Bronchial epithelial cell (primary cell): ENCODE results near the gene RUNX3. TPM values are rescaled to one million over a fixed set of nuclear protein-coding genes. Genes with fewer than 3 reads are reported as not detected.

Experiments
- DNase-seq: peaks from one replicate; pipeline ENCODE4 v3.0.0-alpha.2; 2010; ENCODE audit warnings: low read depth
- FAIRE-seq: peaks from 2 replicates; lab custom pipeline; 2011; peaks lifted over from hg19 to GRCh38; lab: Jason Lieb, UNC
- H3K27me3 ChIP-seq: 2 replicates; pipeline ENCODE4 v1.5.1; 2011; ENCODE audit warnings: low read length; ENCODE audit not compliant: control insufficient read depth, insufficient read depth
- H3K36me3 ChIP-seq: 2 replicates; pipeline ENCODE4 v1.5.1; 2011; ENCODE audit warnings: low read length; ENCODE audit not compliant: control insufficient read depth, insufficient read depth
- H3K4me3 ChIP-seq: 2 replicates; pipeline ENCODE4 v1.5.1; 2011; ENCODE audit warnings: mild to moderate bottlenecking, low read depth, low read length, control low read depth
- total RNA-seq: library from RNA; depleted of rRNA; stranded (reverse); fragments of >200 nt; gene quantifications from 2 replicates; pipeline ENCODE4 v1.2.1, GENCODE V29; 2014
- TF ChIP-seq, protein P1 (sequence below): IDR thresholded peaks from 2 replicates; pipeline ENCODE4 v1.5.1; 2011; ENCODE audit warnings: mild to moderate bottlenecking, moderate library complexity, low read length, control low read depth, inconsistent platforms; ENCODE audit not compliant: insufficient read depth, severe bottlenecking

Gene RUNX3
- total RNA-seq, 1 donor from 2014 or later = 0.26 TPM

DNA sequence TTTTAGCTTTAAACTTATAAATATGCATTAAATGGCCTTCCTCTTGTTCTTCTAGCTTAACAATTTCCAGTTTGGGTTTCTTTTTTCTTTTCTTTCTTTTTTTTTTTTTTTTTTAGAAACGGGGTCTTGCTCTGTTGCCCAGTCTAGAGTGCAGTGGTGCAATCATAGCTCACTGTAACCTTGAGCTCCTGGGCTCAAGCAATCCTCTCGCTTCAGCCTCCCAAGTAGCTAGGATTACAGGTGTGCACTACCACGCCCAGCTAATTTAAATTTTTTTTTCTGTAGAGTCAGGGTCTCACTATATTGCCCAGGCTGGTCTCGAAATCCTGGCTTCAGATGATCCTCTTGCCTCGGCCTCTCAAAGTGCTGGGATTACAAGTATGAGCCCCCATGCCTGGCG is 37.9 kb upstream of the RUNX3 start:
- no peak overlapping the region for H3K4me3 ChIP-seq
- peaks cover 2% of the 10 kb centered on the region for H3K27me3 ChIP-seq
- FAIRE-seq (no peak), DNase-seq (no peak)
- TF ChIP-seq, protein P1, sequence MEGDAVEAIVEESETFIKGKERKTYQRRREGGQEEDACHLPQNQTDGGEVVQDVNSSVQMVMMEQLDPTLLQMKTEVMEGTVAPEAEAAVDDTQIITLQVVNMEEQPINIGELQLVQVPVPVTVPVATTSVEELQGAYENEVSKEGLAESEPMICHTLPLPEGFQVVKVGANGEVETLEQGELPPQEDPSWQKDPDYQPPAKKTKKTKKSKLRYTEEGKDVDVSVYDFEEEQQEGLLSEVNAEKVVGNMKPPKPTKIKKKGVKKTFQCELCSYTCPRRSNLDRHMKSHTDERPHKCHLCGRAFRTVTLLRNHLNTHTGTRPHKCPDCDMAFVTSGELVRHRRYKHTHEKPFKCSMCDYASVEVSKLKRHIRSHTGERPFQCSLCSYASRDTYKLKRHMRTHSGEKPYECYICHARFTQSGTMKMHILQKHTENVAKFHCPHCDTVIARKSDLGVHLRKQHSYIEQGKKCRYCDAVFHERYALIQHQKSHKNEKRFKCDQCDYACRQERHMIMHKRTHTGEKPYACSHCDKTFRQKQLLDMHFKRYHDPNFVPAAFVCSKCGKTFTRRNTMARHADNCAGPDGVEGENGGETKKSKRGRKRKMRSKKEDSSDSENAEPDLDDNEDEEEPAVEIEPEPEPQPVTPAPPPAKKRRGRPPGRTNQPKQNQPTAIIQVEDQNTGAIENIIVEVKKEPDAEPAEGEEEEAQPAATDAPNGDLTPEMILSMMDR = no peak
- no peaks in the 10 kb centered on the region for H3K36me3 ChIP-seq

DNA sequence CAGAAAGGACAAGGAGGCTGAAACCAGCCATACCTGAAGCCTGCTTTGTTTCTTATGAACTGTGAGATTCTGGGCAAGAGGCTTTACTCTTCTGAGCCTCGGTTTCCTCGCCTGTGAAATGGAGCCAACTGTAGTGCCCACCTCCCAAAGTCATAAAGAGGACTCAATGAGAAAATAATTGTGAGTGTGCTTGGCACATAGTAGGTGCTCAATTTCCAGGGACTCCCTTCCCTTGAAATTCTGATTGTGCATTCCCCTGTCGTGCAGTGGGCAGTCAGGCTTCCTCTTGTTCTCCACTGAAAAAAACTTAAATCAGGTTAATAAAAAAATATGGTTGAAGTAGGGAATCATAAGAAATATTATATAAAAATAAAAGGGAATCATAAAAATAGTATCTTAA is 37.5 kb upstream of the RUNX3 start:
- H3K4me3 ChIP-seq = no peak overlapping the region
- peaks cover 2% of the 10 kb centered on the region for H3K27me3 ChIP-seq
- FAIRE-seq (no peak), DNase-seq (no peak)
- TF ChIP-seq, protein P1 = no peak
- H3K36me3 ChIP-seq = no peaks in the 10 kb centered on the region

DNA sequence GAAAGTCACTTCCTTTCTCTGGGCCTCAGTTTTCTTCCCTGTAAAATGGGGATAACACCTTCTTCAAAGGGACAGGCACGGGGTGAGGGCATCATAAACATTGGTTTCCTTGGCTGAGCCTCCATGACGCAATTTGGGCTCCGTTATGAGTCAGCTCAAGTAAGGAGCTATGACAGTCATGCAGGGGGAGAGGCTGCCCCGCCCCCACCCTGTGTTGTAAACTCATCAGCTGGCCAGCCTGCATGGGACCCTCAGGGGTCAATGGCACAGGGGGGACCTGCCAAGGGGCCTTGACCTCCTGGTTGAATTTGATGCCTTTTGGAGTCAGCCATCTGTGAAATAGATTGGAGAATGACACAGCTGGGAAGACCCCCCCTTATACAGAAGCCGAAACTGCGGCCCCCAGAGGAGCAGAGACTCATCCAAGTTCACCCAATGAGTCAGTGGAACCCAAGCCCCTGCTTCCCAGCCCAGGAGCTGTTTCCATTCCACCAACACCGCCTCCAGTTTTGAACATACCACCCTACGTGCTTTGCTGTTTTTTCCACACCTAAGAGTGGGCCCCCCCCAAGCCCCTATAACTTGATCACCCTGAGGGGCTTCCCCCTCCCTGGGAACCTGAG is 36.8 kb upstream of the RUNX3 start:
- TF ChIP-seq, protein P1 = no peak
- Histone ChIP-seq H3K36me3 (no peaks in the 10 kb centered on the region), H3K27me3 (peaks cover 2% of the 10 kb centered on the region), H3K4me3 (no peak overlapping the region)
- DNase-seq = peak; percentile 60
- no peak for FAIRE-seq

DNA sequence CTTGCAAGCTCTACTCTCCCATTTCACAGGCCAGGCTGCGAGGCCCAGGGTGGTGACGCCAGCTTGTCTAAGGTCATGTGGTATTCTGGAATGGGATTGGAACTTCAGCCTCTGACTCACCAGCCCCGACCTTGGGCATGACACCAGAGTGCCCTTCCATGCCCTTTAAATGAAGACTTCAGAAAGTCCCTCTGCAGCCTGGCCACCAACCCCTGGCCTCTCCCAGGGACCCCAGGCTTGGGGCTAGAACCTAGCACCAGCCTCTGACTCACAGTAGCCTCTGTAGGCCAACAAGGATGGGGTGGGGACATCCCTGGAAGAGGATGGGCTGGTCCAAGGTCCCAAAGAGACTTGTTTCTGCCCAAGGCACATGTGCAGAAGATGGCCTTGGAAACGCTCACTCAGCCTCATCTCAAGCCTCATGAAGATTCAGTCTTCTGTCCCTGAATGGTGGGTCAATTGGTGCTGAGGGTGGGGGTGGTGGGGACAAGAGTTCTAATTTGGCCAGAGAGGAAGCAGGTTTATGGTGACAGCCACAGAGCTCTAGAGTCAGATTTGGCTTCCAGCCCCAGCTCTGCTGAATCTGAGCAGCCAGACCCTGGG is 36.1 kb upstream of the RUNX3 start:
- FAIRE-seq (peak; percentile 70), DNase-seq (no peak)
- peaks cover 4% of the 10 kb centered on the region for H3K27me3 ChIP-seq
- TF ChIP-seq, protein P1 = no peak
- H3K36me3 ChIP-seq = no peaks in the 10 kb centered on the region
- no peak overlapping the region for H3K4me3 ChIP-seq

DNA sequence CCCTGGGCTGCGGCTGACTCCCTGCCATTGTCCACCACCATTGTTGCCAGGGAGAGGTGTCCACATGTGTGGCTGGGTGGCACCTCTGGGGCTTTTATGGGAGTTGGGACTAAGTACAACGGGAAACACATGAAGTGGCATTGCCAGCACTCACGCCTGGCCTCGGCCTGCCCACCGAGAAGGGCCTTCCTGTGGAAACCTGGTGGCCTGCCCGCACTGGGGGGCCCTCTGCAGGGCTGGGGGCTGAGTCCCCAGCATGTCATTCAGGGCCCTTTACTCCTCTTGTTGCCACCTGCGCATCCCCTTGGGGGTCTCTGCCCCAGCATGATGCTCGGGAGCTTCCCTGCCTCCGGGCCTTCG is 35.5 kb upstream of the RUNX3 start:
- no peak for DNase-seq
- peaks cover 6% of the 10 kb centered on the region for H3K27me3 ChIP-seq
- H3K4me3 ChIP-seq = no peak overlapping the region
- FAIRE-seq = no peak
- no peaks in the 10 kb centered on the region for H3K36me3 ChIP-seq
- TF ChIP-seq, protein P1 = no peak
